Chondrocyte (in vitro differentiated cells): Measurements from ENCODE around the gene TRPV2. TPM values are rescaled to one million over a fixed set of nuclear protein-coding genes. Genes with fewer than 3 reads are reported as not detected.

Experiments
- DNase-seq: peaks from one replicate; pipeline ENCODE4 v3.0.0; 2021; ENCODE audit warnings: mixed read lengths, low spot score
- H3K27ac Mint-ChIP-seq: one replicate; pipeline ENCODE4 v1.8.0; 2021; ENCODE audit warnings: mild to moderate bottlenecking, moderate library complexity, mixed read lengths; ENCODE audit not compliant: unreplicated experiment
- H3K27me3 Mint-ChIP-seq: 2 replicates; pipeline ENCODE4 v1.8.0; 2021; ENCODE audit warnings: low read depth, mixed read lengths
- H3K36me3 Mint-ChIP-seq: 2 replicates; pipeline ENCODE4 v1.8.0; 2021; ENCODE audit warnings: low read depth, mixed read lengths
- H3K4me1 Mint-ChIP-seq: 2 replicates; pipeline ENCODE4 v1.8.0; 2021; ENCODE audit warnings: low read depth, mild to moderate bottlenecking, mixed read lengths
- H3K4me3 Mint-ChIP-seq: one replicate; pipeline ENCODE4 v1.8.0; 2021; ENCODE audit warnings: mild to moderate bottlenecking, moderate library complexity, mixed read lengths; ENCODE audit not compliant: unreplicated experiment
- H3K9me3 Mint-ChIP-seq: 2 replicates; pipeline ENCODE4 v1.8.0; 2021; ENCODE audit warnings: low read depth, mixed read lengths
- total RNA-seq: library from RNA; stranded (reverse); gene quantifications from 3 replicates; pipeline ENCODE4 v1.2.1, GENCODE V29; 2021
- TF ChIP-seq, protein P1 (sequence below): fragments of 200-600 bp; sonication (generic); IDR thresholded peaks from 2 replicates; pipeline ENCODE4 v1.5.0; 2021; ENCODE audit warnings: antibody characterized with exemption, mild to moderate bottlenecking, moderate library complexity

The TRPV2 gene
- total RNA-seq, 1 donor from 2014 or later: 43.5 TPM

DNA sequence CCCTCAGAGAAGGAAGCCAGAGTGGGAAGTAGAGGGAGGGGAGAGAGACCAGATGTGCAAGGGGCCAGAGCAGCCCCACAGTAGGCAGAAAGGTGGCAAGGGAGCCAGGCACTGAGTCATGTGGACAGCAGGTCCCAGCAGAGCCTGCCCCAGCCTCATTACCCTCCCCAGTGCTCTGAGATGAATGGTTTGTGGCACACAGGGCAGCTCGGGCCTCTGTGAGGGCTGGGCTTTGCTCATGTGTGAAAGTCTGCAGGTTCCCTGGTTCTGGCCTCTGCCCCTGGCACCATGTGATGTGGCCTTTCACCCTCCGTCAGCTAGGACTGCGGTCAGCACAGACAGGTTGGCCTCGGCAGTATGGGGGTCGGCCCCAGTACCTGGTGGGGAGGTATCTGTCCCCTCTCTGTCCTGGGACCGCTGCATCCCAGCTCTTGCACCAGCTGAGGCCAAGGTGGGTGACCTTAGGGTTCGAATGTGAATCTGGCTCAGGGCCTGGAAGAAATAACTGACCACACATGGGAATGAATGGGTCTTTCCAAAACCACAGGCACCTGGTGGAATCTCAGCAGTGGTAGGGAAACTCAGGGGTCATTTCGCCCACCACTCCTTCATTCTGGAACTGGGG, 67.8 kb downstream of the TRPV2 start:
- Mint-ChIP-seq H3K4me3 (no peak overlapping the region), H3K27me3 (no peaks in the 10 kb centered on the region), H3K4me1 (peaks cover 38% of the 10 kb centered on the region), H3K9me3 (no peaks in the 10 kb centered on the region), H3K27ac (no peak overlapping the region), H3K36me3 (no peaks in the 10 kb centered on the region)
- TF ChIP-seq, protein P1, sequence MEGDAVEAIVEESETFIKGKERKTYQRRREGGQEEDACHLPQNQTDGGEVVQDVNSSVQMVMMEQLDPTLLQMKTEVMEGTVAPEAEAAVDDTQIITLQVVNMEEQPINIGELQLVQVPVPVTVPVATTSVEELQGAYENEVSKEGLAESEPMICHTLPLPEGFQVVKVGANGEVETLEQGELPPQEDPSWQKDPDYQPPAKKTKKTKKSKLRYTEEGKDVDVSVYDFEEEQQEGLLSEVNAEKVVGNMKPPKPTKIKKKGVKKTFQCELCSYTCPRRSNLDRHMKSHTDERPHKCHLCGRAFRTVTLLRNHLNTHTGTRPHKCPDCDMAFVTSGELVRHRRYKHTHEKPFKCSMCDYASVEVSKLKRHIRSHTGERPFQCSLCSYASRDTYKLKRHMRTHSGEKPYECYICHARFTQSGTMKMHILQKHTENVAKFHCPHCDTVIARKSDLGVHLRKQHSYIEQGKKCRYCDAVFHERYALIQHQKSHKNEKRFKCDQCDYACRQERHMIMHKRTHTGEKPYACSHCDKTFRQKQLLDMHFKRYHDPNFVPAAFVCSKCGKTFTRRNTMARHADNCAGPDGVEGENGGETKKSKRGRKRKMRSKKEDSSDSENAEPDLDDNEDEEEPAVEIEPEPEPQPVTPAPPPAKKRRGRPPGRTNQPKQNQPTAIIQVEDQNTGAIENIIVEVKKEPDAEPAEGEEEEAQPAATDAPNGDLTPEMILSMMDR: no peak
- no peak for DNase-seq

DNA sequence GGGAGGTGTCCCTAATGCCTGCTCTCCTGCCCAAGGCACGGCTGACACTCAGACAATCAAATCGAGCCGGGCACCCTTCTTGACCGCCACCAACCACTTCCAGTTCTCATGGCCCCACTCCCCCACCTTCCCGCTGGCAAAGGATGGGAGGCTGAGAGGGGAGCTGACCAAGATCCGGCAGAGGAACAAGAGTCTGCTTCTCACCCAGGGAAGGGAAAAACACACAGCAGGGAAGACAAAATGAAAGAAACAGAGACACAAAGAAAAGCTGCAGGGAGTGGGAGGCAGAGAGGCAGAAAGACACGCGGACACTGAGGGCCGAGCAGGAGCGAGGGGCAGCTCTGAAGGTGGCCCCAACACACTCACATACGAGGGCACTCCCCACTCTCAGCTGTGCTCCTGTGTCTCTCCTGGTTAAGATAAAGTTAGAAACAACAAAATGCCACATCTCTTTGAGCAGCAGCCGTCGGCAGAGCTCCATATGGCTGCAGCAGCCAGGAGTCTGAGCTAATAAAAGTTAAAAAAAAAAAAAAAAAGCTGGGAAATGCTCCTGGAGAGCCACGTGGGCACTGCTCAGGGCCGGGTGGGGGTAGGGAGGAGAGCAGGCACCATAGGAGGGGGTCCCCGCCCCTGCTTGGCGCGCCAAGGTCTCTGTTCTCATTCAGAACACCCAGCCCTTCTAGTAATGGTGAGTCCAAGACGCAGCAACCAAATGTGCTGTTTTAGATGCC, 69.2 kb downstream of the TRPV2 start:
- Mint-ChIP-seq H3K4me3 (no peak overlapping the region), H3K9me3 (no peaks in the 10 kb centered on the region), H3K27me3 (no peaks in the 10 kb centered on the region), H3K36me3 (no peaks in the 10 kb centered on the region), H3K4me1 (peaks cover 32% of the 10 kb centered on the region), H3K27ac (peak overlapping the region; percentile 75)
- no peak for DNase-seq
- TF ChIP-seq, protein P1: no peak

Other genes starting within 250 kb of the TRPV2 start
- 102 to 115 TPM (median 108 TPM) in 3 replicates for gene NCOR1, start 200.0 kb upstream of the TRPV2 start, total RNA-seq
- gene PIGL, start 198.4 kb upstream of the TRPV2 start, total RNA-seq: 15.9 to 21.9 TPM (median 19.1 TPM) in 3 replicates
- gene CENPV, start 62.1 kb upstream of the TRPV2 start, total RNA-seq: 4.3 to 12.3 TPM (median 10.7 TPM) in 3 replicates
- 1,031 to 1,215 TPM (median 1,058 TPM) in 3 replicates for gene UBB, start 34.5 kb upstream of the TRPV2 start, total RNA-seq
- 2.2 to 4.1 TPM (median 2.3 TPM) in 3 replicates for gene LRRC75A, start 76.6 kb downstream of the TRPV2 start, total RNA-seq
- gene ZNF287, start 153.6 kb downstream of the TRPV2 start, total RNA-seq: 13.0 to 16.2 TPM (median 14.6 TPM) in 3 replicates
- gene ZNF624, start 238.3 kb downstream of the TRPV2 start, total RNA-seq: 7.3 to 9.4 TPM (median 8.0 TPM) in 3 replicates